ENCODE results near the gene SEMA3F.

The SEMA3F gene

GRCh38 chr3:50154840-50155490, at the start of gene SEMA3F:
Gene SEMA3F (plus strand): TSS chr3:50155324. CDS start chr3:50159623, 4,299 bp downstream.
- DNase-seq (ENCODE audit: low spot score) = no peak

GRCh38 chr3:50111757-50112156, 43.4 kb upstream of the SEMA3F start:
- no peak for DNase-seq (ENCODE audit: low spot score)

GRCh38 chr3:50112462-50112861, 42.7 kb upstream of the SEMA3F start:
- DNase-seq (ENCODE audit: low spot score) = no peak

GRCh38 chr3:50117120-50117519, 38.0 kb upstream of the SEMA3F start:
- no peak for DNase-seq (ENCODE audit: low spot score)

GRCh38 chr3:50118237-50118636, 36.9 kb upstream of the SEMA3F start:
- DNase-seq (ENCODE audit: low spot score) = no peak

GRCh38 chr3:50119786-50120185, 35.3 kb upstream of the SEMA3F start:
- DNase-seq (ENCODE audit: low spot score) = no peak

- no peak for DNase-seq (ENCODE audit: low spot score)
These were observed 34.6 kb upstream of the SEMA3F start for GRCh38 chr3:50120364-50121071.

GRCh38 chr3:50121072-50122032, 33.8 kb upstream of the SEMA3F start:
- DNase-seq (ENCODE audit: low spot score) = peak; percentile 73

- DNase-seq (ENCODE audit: low spot score) = no peak
These were observed 33.1 kb upstream of the SEMA3F start for GRCh38 chr3:50122071-50122470.

- no peak for DNase-seq (ENCODE audit: low spot score)
These were observed 32.3 kb upstream of the SEMA3F start for GRCh38 chr3:50122661-50123391.

GRCh38 chr3:50123394-50124051, 31.6 kb upstream of the SEMA3F start:
- DNase-seq (ENCODE audit: low spot score) = no peak

- DNase-seq (ENCODE audit: low spot score) = peak; percentile 36
These were observed 30.9 kb upstream of the SEMA3F start for GRCh38 chr3:50124052-50124799.

GRCh38 chr3:50124800-50125178, 30.3 kb upstream of the SEMA3F start:
- DNase-seq (ENCODE audit: low spot score) = no peak

GRCh38 chr3:50125541-50126286, 29.4 kb upstream of the SEMA3F start:
- no peak for DNase-seq (ENCODE audit: low spot score)

- DNase-seq (ENCODE audit: low spot score) = no peak
These were observed 28.6 kb upstream of the SEMA3F start for GRCh38 chr3:50126287-50127211.

- no peak for DNase-seq (ENCODE audit: low spot score)
These were observed 27.9 kb upstream of the SEMA3F start for GRCh38 chr3:50127251-50127691.

- DNase-seq (ENCODE audit: low spot score) = no peak
These were observed 27.1 kb upstream of the SEMA3F start for GRCh38 chr3:50128001-50128400.

GRCh38 chr3:50130436-50130835, 24.7 kb upstream of the SEMA3F start:
- DNase-seq (ENCODE audit: low spot score) = no peak

Data from kidney capillary endothelial cell (primary cell).